Peyer's patch (tissue), 4 donors: Measurements from ENCODE around the gene BICDL2.

Experiments used
- POLR2A ChIP-seq, 2 donors: fragments of 450-650 bp; IDR thresholded peaks; one replicate each; pipeline ENCODE4 v1.5.1; 2017; ENCODE audit warnings: antibody characterized with exemption in 2 of 2, mild to moderate bottlenecking in 2 of 2, moderate library complexity in 2 of 2
- TF ChIP-seq, protein P1 (sequence below), 6 experiments: fragments of 450-650 bp in 4 of 6; fragments of 200-600 bp in 2 of 6; sonication (generic) in 1 of 6; IDR thresholded peaks; one replicate each; pipeline ENCODE4 v1.5.1; 2017 to 2019; ENCODE audit warnings: antibody characterized with exemption in 6 of 6, mild to moderate bottlenecking in 3 of 6, moderate library complexity in 1 of 6

DNA sequence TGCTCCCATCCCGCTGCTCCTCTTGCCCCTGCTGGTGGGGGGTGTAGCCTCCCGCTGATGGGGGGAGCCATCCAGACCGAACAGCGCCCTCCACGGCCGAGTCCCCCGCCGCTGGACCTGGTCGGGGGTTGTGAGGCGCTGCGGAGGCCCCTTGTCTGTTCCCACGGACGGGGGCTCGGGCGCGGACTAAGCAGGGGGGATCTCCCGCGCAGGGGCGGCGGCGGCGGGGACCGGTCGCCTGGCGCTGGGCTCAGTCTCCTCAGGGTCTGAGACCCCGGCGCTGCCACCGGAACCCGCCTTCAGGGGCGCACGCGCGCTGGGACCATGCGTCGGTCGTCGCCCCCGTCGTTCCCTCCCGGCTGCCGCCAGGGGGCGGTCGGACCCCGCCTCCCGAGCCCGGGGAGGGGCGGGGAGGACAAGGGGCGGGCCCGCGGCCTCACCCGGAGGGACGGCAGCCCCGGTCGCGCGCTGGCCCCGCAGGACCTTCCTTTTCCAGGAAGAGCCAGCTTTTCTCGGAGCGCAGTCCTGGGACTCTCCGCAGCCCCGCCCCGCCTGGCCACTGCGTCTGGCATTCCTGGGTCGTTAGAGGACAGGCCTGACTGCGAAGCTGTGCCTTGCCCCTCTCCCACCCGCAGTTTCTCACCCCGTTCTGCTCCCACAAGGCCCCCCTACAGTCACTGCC is 22.4 kb upstream of the BICDL2 start:
- TF ChIP-seq, protein P1, sequence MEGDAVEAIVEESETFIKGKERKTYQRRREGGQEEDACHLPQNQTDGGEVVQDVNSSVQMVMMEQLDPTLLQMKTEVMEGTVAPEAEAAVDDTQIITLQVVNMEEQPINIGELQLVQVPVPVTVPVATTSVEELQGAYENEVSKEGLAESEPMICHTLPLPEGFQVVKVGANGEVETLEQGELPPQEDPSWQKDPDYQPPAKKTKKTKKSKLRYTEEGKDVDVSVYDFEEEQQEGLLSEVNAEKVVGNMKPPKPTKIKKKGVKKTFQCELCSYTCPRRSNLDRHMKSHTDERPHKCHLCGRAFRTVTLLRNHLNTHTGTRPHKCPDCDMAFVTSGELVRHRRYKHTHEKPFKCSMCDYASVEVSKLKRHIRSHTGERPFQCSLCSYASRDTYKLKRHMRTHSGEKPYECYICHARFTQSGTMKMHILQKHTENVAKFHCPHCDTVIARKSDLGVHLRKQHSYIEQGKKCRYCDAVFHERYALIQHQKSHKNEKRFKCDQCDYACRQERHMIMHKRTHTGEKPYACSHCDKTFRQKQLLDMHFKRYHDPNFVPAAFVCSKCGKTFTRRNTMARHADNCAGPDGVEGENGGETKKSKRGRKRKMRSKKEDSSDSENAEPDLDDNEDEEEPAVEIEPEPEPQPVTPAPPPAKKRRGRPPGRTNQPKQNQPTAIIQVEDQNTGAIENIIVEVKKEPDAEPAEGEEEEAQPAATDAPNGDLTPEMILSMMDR (IDR thresholded peaks at IDR 0.05) = peak; percentile 97 to 99 (median 98)
- TF ChIP-seq POLR2A (IDR thresholded peaks at IDR 0.05) = peak in 1 of 2 donors; percentile 55
